Measurements from ENCODE around the gene TFEB.

DNA sequence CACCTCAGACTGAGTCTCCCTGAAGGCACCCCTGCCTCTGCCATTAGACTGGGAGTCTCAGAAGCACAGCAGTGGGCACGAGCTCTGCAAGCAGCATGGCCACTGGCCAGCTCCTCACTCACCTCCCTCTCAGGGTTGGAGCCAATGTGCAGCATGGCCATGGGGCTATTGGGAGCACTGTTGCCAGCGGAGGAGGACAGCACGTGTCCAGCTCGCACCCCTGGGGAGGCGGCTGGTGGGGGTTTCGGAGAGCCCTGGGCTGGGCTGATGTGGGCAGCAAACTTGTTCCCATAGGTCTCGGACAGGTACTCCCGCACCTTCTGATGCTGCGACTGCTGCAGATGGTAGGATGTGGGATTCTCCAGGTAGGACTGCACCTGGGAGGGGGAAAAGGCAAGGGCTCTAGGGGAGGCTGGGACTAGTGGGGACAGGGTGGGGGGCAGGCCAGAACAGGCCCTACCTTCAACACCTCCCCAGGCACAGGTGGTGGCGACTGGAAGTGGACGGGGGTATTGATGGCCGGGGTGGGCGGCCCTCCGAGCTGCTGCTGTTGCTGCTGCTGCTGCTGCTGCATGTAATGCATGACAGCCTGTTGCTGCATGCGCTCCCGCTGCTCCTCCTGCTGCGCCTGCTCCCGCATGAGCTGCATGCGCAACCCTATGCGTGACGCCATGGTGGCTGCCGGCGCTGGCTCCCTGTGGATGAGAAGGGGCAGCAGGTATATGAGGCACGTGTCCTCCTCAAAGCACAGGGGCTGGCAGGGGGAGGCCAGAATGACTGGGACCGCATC is 44.7 kb downstream of the TFEB start:
- no peak for TF ChIP-seq POLR2A (IDR thresholded peaks at IDR 0.05)
- TF ChIP-seq, protein P1, sequence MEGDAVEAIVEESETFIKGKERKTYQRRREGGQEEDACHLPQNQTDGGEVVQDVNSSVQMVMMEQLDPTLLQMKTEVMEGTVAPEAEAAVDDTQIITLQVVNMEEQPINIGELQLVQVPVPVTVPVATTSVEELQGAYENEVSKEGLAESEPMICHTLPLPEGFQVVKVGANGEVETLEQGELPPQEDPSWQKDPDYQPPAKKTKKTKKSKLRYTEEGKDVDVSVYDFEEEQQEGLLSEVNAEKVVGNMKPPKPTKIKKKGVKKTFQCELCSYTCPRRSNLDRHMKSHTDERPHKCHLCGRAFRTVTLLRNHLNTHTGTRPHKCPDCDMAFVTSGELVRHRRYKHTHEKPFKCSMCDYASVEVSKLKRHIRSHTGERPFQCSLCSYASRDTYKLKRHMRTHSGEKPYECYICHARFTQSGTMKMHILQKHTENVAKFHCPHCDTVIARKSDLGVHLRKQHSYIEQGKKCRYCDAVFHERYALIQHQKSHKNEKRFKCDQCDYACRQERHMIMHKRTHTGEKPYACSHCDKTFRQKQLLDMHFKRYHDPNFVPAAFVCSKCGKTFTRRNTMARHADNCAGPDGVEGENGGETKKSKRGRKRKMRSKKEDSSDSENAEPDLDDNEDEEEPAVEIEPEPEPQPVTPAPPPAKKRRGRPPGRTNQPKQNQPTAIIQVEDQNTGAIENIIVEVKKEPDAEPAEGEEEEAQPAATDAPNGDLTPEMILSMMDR (IDR thresholded peaks at IDR 0.05) = no peak
- TF ChIP-seq POLR2AphosphoS5 (IDR thresholded peaks at IDR 0.05) = no peak
